Measurements from ENCODE around the gene TWF1.
"Not testable (repeated sequence)": the region's sequence is repeated elsewhere in the genome, so short reads cannot be mapped to it uniquely, and the experiment has no call there.

TWF1 gene

DNA sequence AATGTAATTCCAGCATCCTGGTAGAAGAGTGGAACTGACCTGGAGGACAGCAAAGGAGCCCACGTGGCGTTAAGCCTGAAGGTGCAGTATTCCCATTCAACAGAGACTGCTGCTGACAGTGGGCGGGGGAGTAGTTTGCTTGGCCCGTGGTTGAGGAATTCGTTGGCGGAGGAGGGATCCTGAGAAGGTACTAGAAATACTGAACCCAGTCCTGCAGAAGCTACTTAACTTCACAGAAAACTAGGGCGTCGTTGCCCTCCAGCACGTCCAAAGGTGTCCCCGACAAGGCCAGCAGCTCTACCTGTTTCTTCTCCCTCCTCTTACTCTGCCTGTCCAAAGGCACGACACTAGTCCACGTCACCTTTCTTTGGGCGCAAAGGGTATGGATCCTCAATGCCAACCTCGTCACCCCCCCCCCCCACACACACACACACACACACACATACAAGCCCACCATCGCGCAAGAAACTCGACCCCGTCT lies 47.8 kb downstream of the TWF1 start:
- H3K27ac ChIP-seq, result peak overlapping the region; percentile 78

DNA sequence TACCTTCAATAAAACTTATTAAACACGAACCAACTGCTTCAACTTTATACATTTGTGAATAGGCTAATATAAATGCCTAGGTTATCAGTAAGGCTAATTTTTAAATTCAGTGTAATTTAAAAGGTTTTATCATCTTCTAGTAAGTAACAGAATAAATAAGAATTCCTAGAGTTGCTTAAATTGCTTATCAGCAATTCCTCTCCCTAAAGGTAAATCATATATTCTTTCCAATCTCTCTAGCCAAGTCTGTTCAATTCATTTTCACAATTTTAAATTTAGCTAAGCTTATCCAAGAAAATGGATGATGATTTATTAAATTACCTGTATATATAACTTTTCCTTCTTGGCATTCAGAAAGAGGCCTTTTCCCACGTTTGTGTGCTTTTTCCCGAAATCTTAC lies 52.1 kb downstream of the TWF1 start:
- H3K27ac ChIP-seq, result no peak overlapping the region
- no peak for TF ChIP-seq ZFX (IDR thresholded peaks at IDR 0.05)
- TF ChIP-seq, protein P1, sequence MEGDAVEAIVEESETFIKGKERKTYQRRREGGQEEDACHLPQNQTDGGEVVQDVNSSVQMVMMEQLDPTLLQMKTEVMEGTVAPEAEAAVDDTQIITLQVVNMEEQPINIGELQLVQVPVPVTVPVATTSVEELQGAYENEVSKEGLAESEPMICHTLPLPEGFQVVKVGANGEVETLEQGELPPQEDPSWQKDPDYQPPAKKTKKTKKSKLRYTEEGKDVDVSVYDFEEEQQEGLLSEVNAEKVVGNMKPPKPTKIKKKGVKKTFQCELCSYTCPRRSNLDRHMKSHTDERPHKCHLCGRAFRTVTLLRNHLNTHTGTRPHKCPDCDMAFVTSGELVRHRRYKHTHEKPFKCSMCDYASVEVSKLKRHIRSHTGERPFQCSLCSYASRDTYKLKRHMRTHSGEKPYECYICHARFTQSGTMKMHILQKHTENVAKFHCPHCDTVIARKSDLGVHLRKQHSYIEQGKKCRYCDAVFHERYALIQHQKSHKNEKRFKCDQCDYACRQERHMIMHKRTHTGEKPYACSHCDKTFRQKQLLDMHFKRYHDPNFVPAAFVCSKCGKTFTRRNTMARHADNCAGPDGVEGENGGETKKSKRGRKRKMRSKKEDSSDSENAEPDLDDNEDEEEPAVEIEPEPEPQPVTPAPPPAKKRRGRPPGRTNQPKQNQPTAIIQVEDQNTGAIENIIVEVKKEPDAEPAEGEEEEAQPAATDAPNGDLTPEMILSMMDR (conservative IDR thresholded peaks at IDR 0.05), result no peak

More for the DNA sequence above, 47.8 kb downstream of the TWF1 start:
- TF ChIP-seq ZFX (IDR thresholded peaks at IDR 0.05), result no peak
- TF ChIP-seq, protein P1 (conservative IDR thresholded peaks at IDR 0.05), result no peak

DNA sequence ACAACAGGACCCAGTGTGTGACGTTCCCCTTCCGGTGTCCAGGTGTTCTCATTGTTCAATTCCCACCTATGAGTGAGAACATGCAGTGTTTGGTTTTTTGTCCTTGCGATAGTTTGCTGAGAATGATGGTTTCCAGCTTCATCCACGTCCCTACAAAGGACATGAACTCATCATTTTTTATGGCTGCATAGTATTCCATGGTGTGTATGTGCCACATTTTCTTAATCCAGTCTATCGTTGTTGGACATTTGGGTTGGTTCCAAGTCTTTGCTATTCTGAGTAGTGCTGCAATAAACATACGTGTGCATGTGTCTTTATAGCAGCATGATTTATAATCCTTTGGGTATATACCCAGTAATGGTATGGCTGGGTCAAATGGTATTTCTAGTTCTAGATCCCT lies 54.8 kb downstream of the TWF1 start:
- H3K27ac ChIP-seq, result not testable (repeated sequence)

DNA sequence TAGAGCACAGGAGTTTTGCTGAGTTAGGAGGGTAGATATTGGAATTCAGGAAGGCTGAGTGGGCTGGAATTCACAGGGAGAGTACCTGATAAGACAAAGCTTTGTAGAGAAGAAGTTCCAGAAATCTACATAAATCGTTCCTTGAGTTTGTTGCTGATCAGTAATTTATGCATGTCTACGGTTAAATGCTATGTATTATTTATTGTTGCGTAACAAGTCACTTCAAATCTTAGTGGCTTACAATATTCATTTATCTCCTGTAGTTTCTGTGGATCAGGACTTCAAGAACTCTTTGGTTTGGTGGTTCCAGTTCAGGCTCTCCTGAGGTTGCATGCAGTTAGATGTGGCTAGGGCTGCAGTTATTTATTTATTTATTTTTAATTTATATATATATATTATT lies 55.3 kb downstream of the TWF1 start:
- TF ChIP-seq, protein P1 (conservative IDR thresholded peaks at IDR 0.05), result no peak
- TF ChIP-seq ZFX (IDR thresholded peaks at IDR 0.05), result no peak
- H3K27ac ChIP-seq, result no peak overlapping the region

DNA sequence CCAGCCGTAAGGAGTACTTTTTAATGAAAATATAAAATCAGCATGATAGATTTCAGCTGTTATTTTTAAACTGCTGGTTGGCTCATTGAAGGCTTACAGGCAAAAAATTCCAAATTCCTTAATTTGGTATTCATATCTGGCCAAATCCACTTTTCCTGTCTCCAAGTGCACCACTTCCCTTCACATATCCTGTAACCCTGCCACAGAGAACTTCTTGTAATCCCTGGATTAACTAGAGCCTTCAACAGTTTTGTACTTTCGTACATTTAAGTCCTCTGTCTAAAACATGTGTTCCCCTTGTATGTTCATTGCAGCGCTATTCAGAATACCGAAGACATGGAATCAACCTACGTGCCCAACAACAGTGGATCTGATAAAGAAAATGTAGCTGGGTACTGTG lies 57.1 kb downstream of the TWF1 start:
- H3K27ac ChIP-seq, result no peak overlapping the region
- TF ChIP-seq ZFX (IDR thresholded peaks at IDR 0.05), result no peak
- TF ChIP-seq, protein P1 (conservative IDR thresholded peaks at IDR 0.05), result no peak

DNA sequence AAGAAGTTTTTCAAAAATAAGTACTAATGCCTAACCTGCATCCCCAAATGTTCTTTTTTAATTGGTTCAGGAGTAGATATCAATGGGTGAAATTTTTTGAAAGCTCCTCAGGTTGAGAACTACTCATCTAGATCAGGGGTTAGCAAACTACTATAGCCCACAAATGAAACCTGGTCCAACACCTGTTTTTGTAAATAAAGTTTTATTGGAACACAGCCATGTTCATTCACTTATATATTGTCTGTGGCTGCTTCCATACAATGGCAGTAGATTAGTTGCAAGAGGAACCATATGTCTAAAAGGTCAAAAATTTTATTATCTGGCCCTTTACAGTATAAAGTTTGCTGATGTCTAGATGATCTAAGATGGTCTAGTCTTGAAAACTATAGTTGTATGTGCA lies 61.3 kb downstream of the TWF1 start:
- TF ChIP-seq, protein P1 (conservative IDR thresholded peaks at IDR 0.05), result no peak
- no peak for TF ChIP-seq ZFX (IDR thresholded peaks at IDR 0.05)
- H3K27ac ChIP-seq, result no peak overlapping the region

Measured in C4-2B (cell line).